ENCODE results near the gene RRP8. TPM values are rescaled to one million over a fixed set of nuclear protein-coding genes. Genes with fewer than 3 reads are reported as not detected.

RRP8 gene
- total and polyA plus RNA-seq, 2 donors (not counting 1 experiment from before 2014, with no cell fraction given), result 8.6 to 29.4 TPM

DNA sequence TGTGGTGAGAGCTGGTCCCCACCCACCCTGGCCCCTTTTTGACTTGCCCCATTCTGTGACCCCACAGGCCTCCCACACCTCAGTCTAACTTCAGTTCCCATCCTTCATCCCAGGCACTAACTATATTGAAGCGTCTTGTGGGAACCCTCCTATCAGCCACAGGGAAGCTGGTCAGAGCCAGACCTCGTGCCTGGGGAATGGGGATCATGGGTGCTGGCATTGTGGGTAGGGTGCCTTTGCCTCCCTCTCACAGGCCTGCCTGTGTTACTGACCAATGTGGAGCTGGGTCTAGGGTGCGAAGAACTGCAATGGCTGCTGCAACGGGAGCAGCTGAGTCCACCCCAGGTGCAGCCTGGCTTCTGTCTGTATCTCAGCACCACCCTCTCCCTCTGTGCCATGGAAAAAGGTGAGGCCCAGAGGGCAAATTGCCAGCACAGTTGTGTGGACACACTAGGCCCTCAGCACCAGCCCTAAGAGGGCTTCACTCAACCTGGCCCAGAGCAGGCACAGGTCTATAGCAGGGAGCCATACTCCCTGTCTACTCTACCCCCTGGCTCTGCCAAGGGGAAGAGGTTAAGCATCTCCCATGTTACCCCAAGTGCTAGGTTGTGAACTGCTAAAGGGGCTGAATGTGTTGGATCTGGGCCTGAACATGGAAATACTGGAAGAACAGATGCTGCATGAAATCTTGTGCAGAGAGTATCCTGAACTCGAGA, 37.3 kb downstream of the RRP8 start:
- H3K27me3 Mint-ChIP-seq, result no peaks in the 10 kb centered on the region
- ChIA-PET CTCF (interaction anchor here (1.6 kb wide), 1 partner anchor 16 kb away, joined by 3 read pairs; no protein-coding TSS in a partner anchor), POLR2A (no interaction called here)
- Histone ChIP-seq H3K4me3 (ENCODE audit: control extremely low read depth in 1 of 5, extremely low read depth in 1 of 5, insufficient read depth in 1 of 5, low read depth in 2 of 5, low read length in 4 of 5) (no peak overlapping the region), H2AFZ (ENCODE audit: insufficient read depth, low read depth, low read length, poor library complexity, severe bottlenecking) (no peak overlapping the region), H3K9me3 (ENCODE audit: control extremely low read depth in 1 of 3, control insufficient read depth in 2 of 3, insufficient read depth in 1 of 3, low read length in 2 of 3) (no peaks in the 10 kb centered on the region), H3K4me2 (replicated peaks; ENCODE audit: low read depth, low read length, poor library complexity, severe bottlenecking) (no peak overlapping the region), H4K20me1 (ENCODE audit: control insufficient read depth, insufficient read depth, low read length, poor library complexity, severe bottlenecking) (no peaks in the 10 kb centered on the region), H3K79me2 (ENCODE audit: control insufficient read depth, insufficient read depth, low read length) (no peaks in the 10 kb centered on the region), H3K27ac (ENCODE audit: low read length in 2 of 2) (no peak overlapping the region), H3K36me3 (replicated peaks in 1 of 2; ENCODE audit: control extremely low read depth in 1 of 2, control insufficient read depth in 1 of 2, extremely low read depth in 1 of 2, insufficient read depth in 2 of 2, low read length in 1 of 2) (no peaks in the 10 kb centered on the region), H3K4me1 (ENCODE audit: control insufficient read depth in 2 of 2, insufficient read depth in 2 of 2, low read length in 2 of 2) (no peaks in the 10 kb centered on the region), H3K9ac (ENCODE audit: low read length) (no peak overlapping the region), H3K27me3 (replicated peaks in 1 of 4; ENCODE audit: control extremely low read depth in 1 of 4, control insufficient read depth in 3 of 4, insufficient read depth in 4 of 4, low read length in 3 of 4) (no peaks in the 10 kb centered on the region)
- no peaks in the 10 kb centered on the region for H3K9me3 Mint-ChIP-seq (ENCODE audit: insufficient read depth)
- ATAC-seq (ENCODE audit: low read depth) (no peak), DNase-seq (no peak)
- intact Hi-C loops (cut with micrococcal nuclease), result no loop called here
- TF ChIP-seq, protein P1, sequence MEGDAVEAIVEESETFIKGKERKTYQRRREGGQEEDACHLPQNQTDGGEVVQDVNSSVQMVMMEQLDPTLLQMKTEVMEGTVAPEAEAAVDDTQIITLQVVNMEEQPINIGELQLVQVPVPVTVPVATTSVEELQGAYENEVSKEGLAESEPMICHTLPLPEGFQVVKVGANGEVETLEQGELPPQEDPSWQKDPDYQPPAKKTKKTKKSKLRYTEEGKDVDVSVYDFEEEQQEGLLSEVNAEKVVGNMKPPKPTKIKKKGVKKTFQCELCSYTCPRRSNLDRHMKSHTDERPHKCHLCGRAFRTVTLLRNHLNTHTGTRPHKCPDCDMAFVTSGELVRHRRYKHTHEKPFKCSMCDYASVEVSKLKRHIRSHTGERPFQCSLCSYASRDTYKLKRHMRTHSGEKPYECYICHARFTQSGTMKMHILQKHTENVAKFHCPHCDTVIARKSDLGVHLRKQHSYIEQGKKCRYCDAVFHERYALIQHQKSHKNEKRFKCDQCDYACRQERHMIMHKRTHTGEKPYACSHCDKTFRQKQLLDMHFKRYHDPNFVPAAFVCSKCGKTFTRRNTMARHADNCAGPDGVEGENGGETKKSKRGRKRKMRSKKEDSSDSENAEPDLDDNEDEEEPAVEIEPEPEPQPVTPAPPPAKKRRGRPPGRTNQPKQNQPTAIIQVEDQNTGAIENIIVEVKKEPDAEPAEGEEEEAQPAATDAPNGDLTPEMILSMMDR (IDR thresholded peaks at IDR 0.05), result no peak
- no peak for TF ChIP-seq EZH2 (IDR thresholded peaks at IDR 0.05; ENCODE audit: borderline replicate concordance, insufficient read depth, low read depth, low read length, poor library complexity, severe bottlenecking)
- H3K4me3 Mint-ChIP-seq, result no peak overlapping the region
- H3K27ac Mint-ChIP-seq, result no peak overlapping the region
- H3K4me1 Mint-ChIP-seq, result no peaks in the 10 kb centered on the region
- 100% methylated on average over 4 of the region's 5 CpGs for WGBS (ENCODE audit: insufficient coverage)

DNA sequence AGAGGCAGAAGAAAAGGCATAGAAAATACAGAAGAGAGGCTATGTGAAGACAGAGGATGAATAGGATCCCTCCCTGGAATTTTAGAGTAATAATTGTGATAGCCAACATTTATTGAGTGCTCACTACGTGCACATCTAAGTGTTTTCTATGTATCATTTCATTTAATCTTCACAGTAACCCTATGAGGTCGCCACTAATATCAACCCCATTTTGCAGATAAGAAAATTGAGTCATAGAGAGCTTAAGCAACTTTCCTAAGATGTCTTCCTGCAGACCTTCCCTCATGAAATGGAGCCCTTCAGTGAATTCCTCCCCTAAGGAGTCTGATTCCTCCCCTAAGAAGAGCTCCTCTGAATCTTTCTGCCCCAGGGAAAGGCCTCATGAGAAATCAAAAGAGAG, 38.1 kb downstream of the RRP8 start:
- POLR2A ChIA-PET, result no interaction called here
- CTCF ChIA-PET, result interaction anchor here (1.6 kb wide), 1 partner anchor 16 kb away, joined by 3 read pairs; no protein-coding TSS in a partner anchor

More for the DNA sequence above, 38.1 kb downstream of the RRP8 start:
- no peak for TF ChIP-seq EZH2 (IDR thresholded peaks at IDR 0.05; ENCODE audit: borderline replicate concordance, insufficient read depth, low read depth, low read length, poor library complexity, severe bottlenecking)
- TF ChIP-seq, protein P1 (IDR thresholded peaks at IDR 0.05), result no peak
- DNase-seq (no peak), ATAC-seq (ENCODE audit: low read depth) (no peak)
- Histone ChIP-seq H3K27me3 (replicated peaks in 1 of 4; ENCODE audit: control extremely low read depth in 1 of 4, control insufficient read depth in 3 of 4, insufficient read depth in 4 of 4, low read length in 3 of 4) (no peaks in the 10 kb centered on the region), H3K4me1 (ENCODE audit: control insufficient read depth in 2 of 2, insufficient read depth in 2 of 2, low read length in 2 of 2) (no peaks in the 10 kb centered on the region), H2AFZ (ENCODE audit: insufficient read depth, low read depth, low read length, poor library complexity, severe bottlenecking) (no peak overlapping the region), H3K9ac (ENCODE audit: low read length) (no peak overlapping the region), H3K4me3 (ENCODE audit: control extremely low read depth in 1 of 5, extremely low read depth in 1 of 5, insufficient read depth in 1 of 5, low read depth in 2 of 5, low read length in 4 of 5) (no peak overlapping the region), H3K9me3 (ENCODE audit: control extremely low read depth in 1 of 3, control insufficient read depth in 2 of 3, insufficient read depth in 1 of 3, low read length in 2 of 3) (no peaks in the 10 kb centered on the region), H3K4me2 (replicated peaks; ENCODE audit: low read depth, low read length, poor library complexity, severe bottlenecking) (no peak overlapping the region), H4K20me1 (ENCODE audit: control insufficient read depth, insufficient read depth, low read length, poor library complexity, severe bottlenecking) (no peaks in the 10 kb centered on the region), H3K79me2 (ENCODE audit: control insufficient read depth, insufficient read depth, low read length) (no peaks in the 10 kb centered on the region), H3K36me3 (replicated peaks in 1 of 2; ENCODE audit: control extremely low read depth in 1 of 2, control insufficient read depth in 1 of 2, extremely low read depth in 1 of 2, insufficient read depth in 2 of 2, low read length in 1 of 2) (peaks cover 0 to 2% of the 10 kb centered on the region in 2 experiments), H3K27ac (ENCODE audit: low read length in 2 of 2) (no peak overlapping the region)
- H3K4me3 Mint-ChIP-seq, result no peak overlapping the region
- no CpG with 5 or more reads among the region's 2 CpGs for WGBS (ENCODE audit: insufficient coverage)
- H3K27me3 Mint-ChIP-seq, result no peaks in the 10 kb centered on the region
- intact Hi-C loops (cut with micrococcal nuclease), result no loop called here
- no peaks in the 10 kb centered on the region for H3K9me3 Mint-ChIP-seq (ENCODE audit: insufficient read depth)
- no peak overlapping the region for H3K27ac Mint-ChIP-seq
- no peaks in the 10 kb centered on the region for H3K4me1 Mint-ChIP-seq

All from B cell (primary cell).